ENCODE measurements around the gene GPATCH11.

DNA sequence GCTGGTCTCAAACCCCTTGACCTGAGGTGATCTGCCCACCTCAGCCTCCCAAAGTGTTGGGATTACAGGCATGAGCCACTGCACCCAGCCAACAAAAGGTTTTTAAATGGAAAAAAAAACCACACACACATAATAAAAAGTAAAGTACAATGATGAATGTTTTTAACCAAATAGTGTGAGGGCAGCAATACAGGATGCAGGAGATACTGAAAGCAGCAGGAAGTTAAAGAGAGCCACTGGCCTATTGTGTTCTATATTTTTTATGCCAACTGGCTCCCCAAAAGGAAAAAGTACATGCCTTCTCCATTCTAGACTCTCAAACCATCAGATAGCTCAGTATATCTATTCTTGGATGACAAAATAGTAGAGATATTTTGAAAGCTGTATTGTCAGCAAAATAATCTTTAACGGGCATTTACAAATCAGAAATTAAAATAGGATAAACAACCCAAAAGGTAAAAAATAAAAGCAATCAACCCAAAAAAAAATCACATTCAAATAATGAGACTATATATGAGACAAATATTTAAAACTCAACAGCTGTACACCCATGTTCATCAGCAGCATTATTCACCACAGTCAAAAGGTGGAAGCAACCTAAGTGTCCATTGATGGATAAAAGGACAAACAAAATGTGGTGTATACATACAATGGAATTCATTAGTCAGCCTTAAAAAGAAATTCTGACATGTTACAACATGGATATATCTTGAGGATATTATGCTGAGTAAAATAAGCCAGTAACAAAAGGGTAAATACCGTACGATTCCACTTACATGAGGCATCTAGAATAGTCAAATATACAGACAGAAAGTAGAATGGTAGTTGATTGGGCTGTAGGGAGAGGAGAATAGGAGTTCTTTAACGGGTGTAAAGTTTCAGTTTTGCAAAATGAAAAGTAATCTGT is 26.2 kb downstream of the GPATCH11 start:
- TF ChIP-seq GATA2 (IDR thresholded peaks at IDR 0.05; ENCODE audit: low read depth, low read length), result no peak
- no peak for TF ChIP-seq GATA3 (IDR thresholded peaks at IDR 0.05; ENCODE audit: low read depth, low read length)

Measured in SH-SY5Y (cell line).